Measurements from ENCODE around the gene GALNT18.

Gene GALNT18

GRCh38 chr11:11624204-11624603, 2.4 kb upstream of the GALNT18 start:
- H3K9me3 ChIP-seq (ENCODE audit: control insufficient read depth, insufficient read depth, low read depth, low read length) = no peaks in the 10 kb centered on the region
- peaks cover 20% of the 10 kb centered on the region for H3K4me1 ChIP-seq (ENCODE audit: control insufficient read depth, insufficient read depth, low read length)
- H3K27ac ChIP-seq (ENCODE audit: low read depth, low read length) = no peak overlapping the region
- H3K4me3 ChIP-seq (ENCODE audit: low read depth, low read length) = no peak overlapping the region
- peaks cover 69% of the 10 kb centered on the region for H3K27me3 ChIP-seq (ENCODE audit: control insufficient read depth, insufficient read depth, low read length)
- no peak overlapping the region for H3K9ac ChIP-seq (ENCODE audit: low read length)
- H3K36me3 ChIP-seq (ENCODE audit: control insufficient read depth, insufficient read depth, low read length) = no peaks in the 10 kb centered on the region

- Histone ChIP-seq H3K27me3 (ENCODE audit: control insufficient read depth, insufficient read depth, low read length) (peaks cover 74% of the 10 kb centered on the region), H3K4me3 (ENCODE audit: low read depth, low read length) (no peak overlapping the region), H3K9ac (ENCODE audit: low read length) (no peak overlapping the region), H3K9me3 (ENCODE audit: control insufficient read depth, insufficient read depth, low read depth, low read length) (no peaks in the 10 kb centered on the region), H3K36me3 (ENCODE audit: control insufficient read depth, insufficient read depth, low read length) (no peaks in the 10 kb centered on the region), H3K27ac (ENCODE audit: low read depth, low read length) (no peak overlapping the region), H3K4me1 (ENCODE audit: control insufficient read depth, insufficient read depth, low read length) (peaks cover 15% of the 10 kb centered on the region)
Observed at GRCh38 chr11:11622772-11623171, 967 bp upstream of the GALNT18 start.

GRCh38 chr11:11622340-11622706, 518 bp upstream of the GALNT18 start:
- Histone ChIP-seq H3K36me3 (ENCODE audit: control insufficient read depth, insufficient read depth, low read length) (no peaks in the 10 kb centered on the region), H3K4me1 (ENCODE audit: control insufficient read depth, insufficient read depth, low read length) (peaks cover 15% of the 10 kb centered on the region), H3K9me3 (ENCODE audit: control insufficient read depth, insufficient read depth, low read depth, low read length) (no peaks in the 10 kb centered on the region), H3K4me3 (ENCODE audit: low read depth, low read length) (peak overlapping the region; percentile 54), H3K9ac (ENCODE audit: low read length) (no peak overlapping the region), H3K27me3 (ENCODE audit: control insufficient read depth, insufficient read depth, low read length) (peaks cover 71% of the 10 kb centered on the region), H3K27ac (ENCODE audit: low read depth, low read length) (no peak overlapping the region)

GRCh38 chr11:11620921-11621572, 758 bp downstream of the GALNT18 start:
- peaks cover 69% of the 10 kb centered on the region for H3K27me3 ChIP-seq (ENCODE audit: control insufficient read depth, insufficient read depth, low read length)
- no peaks in the 10 kb centered on the region for H3K9me3 ChIP-seq (ENCODE audit: control insufficient read depth, insufficient read depth, low read depth, low read length)
- H3K4me1 ChIP-seq (ENCODE audit: control insufficient read depth, insufficient read depth, low read length) = peaks cover 15% of the 10 kb centered on the region
- peak overlapping the region; percentile 82 for H3K4me3 ChIP-seq (ENCODE audit: low read depth, low read length)
- H3K9ac ChIP-seq (ENCODE audit: low read length) = peak overlapping the region; percentile 23
- no peak overlapping the region for H3K27ac ChIP-seq (ENCODE audit: low read depth, low read length)
- no peaks in the 10 kb centered on the region for H3K36me3 ChIP-seq (ENCODE audit: control insufficient read depth, insufficient read depth, low read length)

GRCh38 chr11:11620173-11620920, 1.5 kb downstream of the GALNT18 start:
- H3K36me3 ChIP-seq (ENCODE audit: control insufficient read depth, insufficient read depth, low read length) = no peaks in the 10 kb centered on the region
- peaks cover 63% of the 10 kb centered on the region for H3K27me3 ChIP-seq (ENCODE audit: control insufficient read depth, insufficient read depth, low read length)
- no peak overlapping the region for H3K27ac ChIP-seq (ENCODE audit: low read depth, low read length)
- no peaks in the 10 kb centered on the region for H3K9me3 ChIP-seq (ENCODE audit: control insufficient read depth, insufficient read depth, low read depth, low read length)
- peak overlapping the region; percentile 23 for H3K9ac ChIP-seq (ENCODE audit: low read length)
- peak overlapping the region; percentile 82 for H3K4me3 ChIP-seq (ENCODE audit: low read depth, low read length)
- H3K4me1 ChIP-seq (ENCODE audit: control insufficient read depth, insufficient read depth, low read length) = peaks cover 15% of the 10 kb centered on the region

- Histone ChIP-seq H3K27ac (ENCODE audit: low read depth, low read length) (no peak overlapping the region), H3K9ac (ENCODE audit: low read length) (no peak overlapping the region), H3K4me1 (ENCODE audit: control insufficient read depth, insufficient read depth, low read length) (peaks cover 15% of the 10 kb centered on the region), H3K27me3 (ENCODE audit: control insufficient read depth, insufficient read depth, low read length) (peaks cover 55% of the 10 kb centered on the region), H3K9me3 (ENCODE audit: control insufficient read depth, insufficient read depth, low read depth, low read length) (no peaks in the 10 kb centered on the region), H3K4me3 (ENCODE audit: low read depth, low read length) (no peak overlapping the region), H3K36me3 (ENCODE audit: control insufficient read depth, insufficient read depth, low read length) (no peaks in the 10 kb centered on the region)
Observed at GRCh38 chr11:11618973-11619435, 2.8 kb downstream of the GALNT18 start.

- Histone ChIP-seq H3K9ac (ENCODE audit: low read length) (no peak overlapping the region), H3K4me3 (ENCODE audit: low read depth, low read length) (no peak overlapping the region), H3K4me1 (ENCODE audit: control insufficient read depth, insufficient read depth, low read length) (peaks cover 5% of the 10 kb centered on the region; the same call in 1 of the 2 replicates), H3K36me3 (ENCODE audit: control insufficient read depth, insufficient read depth, low read length) (no peaks in the 10 kb centered on the region), H3K27ac (ENCODE audit: low read depth, low read length) (no peak overlapping the region), H3K27me3 (ENCODE audit: control insufficient read depth, insufficient read depth, low read length) (peaks cover 25% of the 10 kb centered on the region), H3K9me3 (ENCODE audit: control insufficient read depth, insufficient read depth, low read depth, low read length) (no peaks in the 10 kb centered on the region)
Observed at GRCh38 chr11:11615086-11615485, 6.7 kb downstream of the GALNT18 start.

- no peak overlapping the region for H3K9ac ChIP-seq (ENCODE audit: low read length)
Observed at GRCh38 chr11:11612439-11612838, 9.4 kb downstream of the GALNT18 start.

GRCh38 chr11:11611381-11611780, 10.4 kb downstream of the GALNT18 start:
- Histone ChIP-seq H3K4me3 (ENCODE audit: low read depth, low read length) (no peak overlapping the region), H3K36me3 (ENCODE audit: control insufficient read depth, insufficient read depth, low read length) (no peaks in the 10 kb centered on the region), H3K9ac (ENCODE audit: low read length) (no peak overlapping the region), H3K4me1 (ENCODE audit: control insufficient read depth, insufficient read depth, low read length) (peaks cover 6% of the 10 kb centered on the region; the same call in 1 of the 2 replicates), H3K27me3 (ENCODE audit: control insufficient read depth, insufficient read depth, low read length) (no peaks in the 10 kb centered on the region; the same call in 1 of the 2 replicates), H3K9me3 (ENCODE audit: control insufficient read depth, insufficient read depth, low read depth, low read length) (no peaks in the 10 kb centered on the region), H3K27ac (ENCODE audit: low read depth, low read length) (no peak overlapping the region)

More at GRCh38 chr11:11612439-11612838, 9.4 kb downstream of the GALNT18 start:
- H3K27ac ChIP-seq (ENCODE audit: low read depth, low read length) = no peak overlapping the region
- H3K27me3 ChIP-seq (ENCODE audit: control insufficient read depth, insufficient read depth, low read length) = no peaks in the 10 kb centered on the region; the same call in 1 of the 2 replicates
- H3K36me3 ChIP-seq (ENCODE audit: control insufficient read depth, insufficient read depth, low read length) = no peaks in the 10 kb centered on the region
- H3K4me3 ChIP-seq (ENCODE audit: low read depth, low read length) = no peak overlapping the region
- H3K9me3 ChIP-seq (ENCODE audit: control insufficient read depth, insufficient read depth, low read depth, low read length) = no peaks in the 10 kb centered on the region
- peaks cover 5% of the 10 kb centered on the region; the same call in 1 of the 2 replicates for H3K4me1 ChIP-seq (ENCODE audit: control insufficient read depth, insufficient read depth, low read length)

- Histone ChIP-seq H3K27me3 (ENCODE audit: control insufficient read depth, insufficient read depth, low read length) (no peaks in the 10 kb centered on the region), H3K4me1 (ENCODE audit: control insufficient read depth, insufficient read depth, low read length) (peaks cover 6% of the 10 kb centered on the region; the same call in 1 of the 2 replicates), H3K36me3 (ENCODE audit: control insufficient read depth, insufficient read depth, low read length) (no peaks in the 10 kb centered on the region), H3K4me3 (ENCODE audit: low read depth, low read length) (no peak overlapping the region), H3K27ac (ENCODE audit: low read depth, low read length) (no peak overlapping the region), H3K9me3 (ENCODE audit: control insufficient read depth, insufficient read depth, low read depth, low read length) (0 out of 2 replicates have a peak, but pooled peaks cover 3% of the 10 kb centered on the region), H3K9ac (ENCODE audit: low read length) (no peak overlapping the region)
Observed at GRCh38 chr11:11608783-11609232, 13.0 kb downstream of the GALNT18 start.

- no peaks in the 10 kb centered on the region for H3K27me3 ChIP-seq (ENCODE audit: control insufficient read depth, insufficient read depth, low read length)
- 0 out of 2 replicates have a peak, but pooled peaks cover 3% of the 10 kb centered on the region for H3K9me3 ChIP-seq (ENCODE audit: control insufficient read depth, insufficient read depth, low read depth, low read length)
- H3K4me3 ChIP-seq (ENCODE audit: low read depth, low read length) = no peak overlapping the region
- peaks cover 6% of the 10 kb centered on the region; the same call in 1 of the 2 replicates for H3K4me1 ChIP-seq (ENCODE audit: control insufficient read depth, insufficient read depth, low read length)
- no peak overlapping the region for H3K27ac ChIP-seq (ENCODE audit: low read depth, low read length)
- no peaks in the 10 kb centered on the region for H3K36me3 ChIP-seq (ENCODE audit: control insufficient read depth, insufficient read depth, low read length)
- H3K9ac ChIP-seq (ENCODE audit: low read length) = no peak overlapping the region
Observed at GRCh38 chr11:11607772-11608171, 14.0 kb downstream of the GALNT18 start.

Data from HUES6 (cell line).